ENCODE measurements around the gene GVQW3.
"Not testable (repeated sequence)": the region's sequence is repeated elsewhere in the genome, so short reads cannot be mapped to it uniquely, and the experiment has no call there.

GVQW3 gene

GRCh38 chr11:76391021-76391420 lies 9.9 kb downstream of the GVQW3 start:
- H3K27me3 ChIP-seq (ENCODE audit: control insufficient read depth, insufficient read depth, low read length): no peaks in the 10 kb centered on the region
- no peak overlapping the region for H3K27ac ChIP-seq (ENCODE audit: low read length)
- H3K36me3 ChIP-seq (ENCODE audit: control insufficient read depth, low read depth, low read length): no peaks in the 10 kb centered on the region
- H3K4me3 ChIP-seq (ENCODE audit: low read length): no peak overlapping the region
- no peaks in the 10 kb centered on the region for H3K9me3 ChIP-seq (ENCODE audit: control insufficient read depth, low read depth, low read length)
- H3K4me1 ChIP-seq (ENCODE audit: control insufficient read depth, low read depth, low read length): peaks cover 1% of the 10 kb centered on the region
- H3K9ac ChIP-seq (ENCODE audit: low read length): no peak overlapping the region

GRCh38 chr11:76391811-76392475 lies 10.8 kb downstream of the GVQW3 start:
- no peak overlapping the region for H3K27ac ChIP-seq (ENCODE audit: low read length)
- no peak overlapping the region for H3K9ac ChIP-seq (ENCODE audit: low read length)

GRCh38 chr11:76392870-76393269 lies 11.7 kb downstream of the GVQW3 start:
- no peaks in the 10 kb centered on the region for H3K36me3 ChIP-seq (ENCODE audit: control insufficient read depth, low read depth, low read length)
- no peaks in the 10 kb centered on the region for H3K27me3 ChIP-seq (ENCODE audit: control insufficient read depth, insufficient read depth, low read length)
- H3K27ac ChIP-seq (ENCODE audit: low read length): no peak overlapping the region
- H3K4me1 ChIP-seq (ENCODE audit: control insufficient read depth, low read depth, low read length): no peaks in the 10 kb centered on the region
- no peak overlapping the region for H3K9ac ChIP-seq (ENCODE audit: low read length)
- H3K4me3 ChIP-seq (ENCODE audit: low read length): no peak overlapping the region
- H3K9me3 ChIP-seq (ENCODE audit: control insufficient read depth, low read depth, low read length): no peaks in the 10 kb centered on the region

More at GRCh38 chr11:76391811-76392475, 10.8 kb downstream of the GVQW3 start:
- no peaks in the 10 kb centered on the region for H3K9me3 ChIP-seq (ENCODE audit: control insufficient read depth, low read depth, low read length)
- no peaks in the 10 kb centered on the region for H3K4me1 ChIP-seq (ENCODE audit: control insufficient read depth, low read depth, low read length)
- no peak overlapping the region for H3K4me3 ChIP-seq (ENCODE audit: low read length)
- no peaks in the 10 kb centered on the region for H3K36me3 ChIP-seq (ENCODE audit: control insufficient read depth, low read depth, low read length)
- H3K27me3 ChIP-seq (ENCODE audit: control insufficient read depth, insufficient read depth, low read length): no peaks in the 10 kb centered on the region

- Histone ChIP-seq H3K36me3 (ENCODE audit: control insufficient read depth, low read depth, low read length) (no peaks in the 10 kb centered on the region), H3K27ac (ENCODE audit: low read length) (no peak overlapping the region), H3K4me1 (ENCODE audit: control insufficient read depth, low read depth, low read length) (no peaks in the 10 kb centered on the region), H3K9me3 (ENCODE audit: control insufficient read depth, low read depth, low read length) (no peaks in the 10 kb centered on the region), H3K9ac (ENCODE audit: low read length) (no peak overlapping the region), H3K27me3 (ENCODE audit: control insufficient read depth, insufficient read depth, low read length) (no peaks in the 10 kb centered on the region), H3K4me3 (ENCODE audit: low read length) (no peak overlapping the region)
Measured at GRCh38 chr11:76394411-76394810, 13.3 kb downstream of the GVQW3 start.

- H3K36me3 ChIP-seq (ENCODE audit: control insufficient read depth, low read depth, low read length): no peaks in the 10 kb centered on the region
Measured at GRCh38 chr11:76395296-76395695, 14.2 kb downstream of the GVQW3 start.

GRCh38 chr11:76397383-76397782 lies 16.3 kb downstream of the GVQW3 start:
- Histone ChIP-seq H3K27ac (ENCODE audit: low read length) (no peak overlapping the region), H3K9me3 (ENCODE audit: control insufficient read depth, low read depth, low read length) (no peaks in the 10 kb centered on the region), H3K4me1 (ENCODE audit: control insufficient read depth, low read depth, low read length) (no peaks in the 10 kb centered on the region), H3K36me3 (ENCODE audit: control insufficient read depth, low read depth, low read length) (no peaks in the 10 kb centered on the region), H3K4me3 (ENCODE audit: low read length) (no peak overlapping the region), H3K9ac (ENCODE audit: low read length) (no peak overlapping the region), H3K27me3 (ENCODE audit: control insufficient read depth, insufficient read depth, low read length) (no peaks in the 10 kb centered on the region)

More at GRCh38 chr11:76395296-76395695, 14.2 kb downstream of the GVQW3 start:
- no peaks in the 10 kb centered on the region for H3K27me3 ChIP-seq (ENCODE audit: control insufficient read depth, insufficient read depth, low read length)
- H3K27ac ChIP-seq (ENCODE audit: low read length): no peak overlapping the region
- H3K9me3 ChIP-seq (ENCODE audit: control insufficient read depth, low read depth, low read length): no peaks in the 10 kb centered on the region
- no peak overlapping the region for H3K9ac ChIP-seq (ENCODE audit: low read length)
- H3K4me1 ChIP-seq (ENCODE audit: control insufficient read depth, low read depth, low read length): no peaks in the 10 kb centered on the region
- no peak overlapping the region for H3K4me3 ChIP-seq (ENCODE audit: low read length)

- H3K27me3 ChIP-seq (ENCODE audit: control insufficient read depth, insufficient read depth, low read length): no peaks in the 10 kb centered on the region
- no peak overlapping the region for H3K4me3 ChIP-seq (ENCODE audit: low read length)
- no peaks in the 10 kb centered on the region for H3K36me3 ChIP-seq (ENCODE audit: control insufficient read depth, low read depth, low read length)
- H3K9me3 ChIP-seq (ENCODE audit: control insufficient read depth, low read depth, low read length): no peaks in the 10 kb centered on the region
- no peak overlapping the region for H3K9ac ChIP-seq (ENCODE audit: low read length)
- no peaks in the 10 kb centered on the region for H3K4me1 ChIP-seq (ENCODE audit: control insufficient read depth, low read depth, low read length)
- no peak overlapping the region for H3K27ac ChIP-seq (ENCODE audit: low read length)
Measured at GRCh38 chr11:76400967-76401366, 19.8 kb downstream of the GVQW3 start.

- not testable (repeated sequence) for H3K9me3 ChIP-seq (ENCODE audit: control insufficient read depth, low read depth, low read length); H3K9ac ChIP-seq (ENCODE audit: low read length); H3K27me3 ChIP-seq (ENCODE audit: control insufficient read depth, insufficient read depth, low read length); H3K4me3 ChIP-seq (ENCODE audit: low read length); H3K4me1 ChIP-seq (ENCODE audit: control insufficient read depth, low read depth, low read length); H3K27ac ChIP-seq (ENCODE audit: low read length); H3K36me3 ChIP-seq (ENCODE audit: control insufficient read depth, low read depth, low read length)
Measured at GRCh38 chr11:76401484-76401883, 20.4 kb downstream of the GVQW3 start.

- Histone ChIP-seq H3K4me1 (ENCODE audit: control insufficient read depth, low read depth, low read length) (no peaks in the 10 kb centered on the region), H3K27me3 (ENCODE audit: control insufficient read depth, insufficient read depth, low read length) (no peaks in the 10 kb centered on the region), H3K36me3 (ENCODE audit: control insufficient read depth, low read depth, low read length) (no peaks in the 10 kb centered on the region), H3K4me3 (ENCODE audit: low read length) (no peak overlapping the region), H3K27ac (ENCODE audit: low read length) (no peak overlapping the region), H3K9me3 (ENCODE audit: control insufficient read depth, low read depth, low read length) (no peaks in the 10 kb centered on the region), H3K9ac (ENCODE audit: low read length) (no peak overlapping the region)
Measured at GRCh38 chr11:76406359-76406758, 25.2 kb downstream of the GVQW3 start.

- H3K9me3 ChIP-seq (ENCODE audit: control insufficient read depth, low read depth, low read length): no peaks in the 10 kb centered on the region
- H3K4me3 ChIP-seq (ENCODE audit: low read length): no peak overlapping the region
- H3K9ac ChIP-seq (ENCODE audit: low read length): no peak overlapping the region
- no peak overlapping the region for H3K27ac ChIP-seq (ENCODE audit: low read length)
- H3K27me3 ChIP-seq (ENCODE audit: control insufficient read depth, insufficient read depth, low read length): no peaks in the 10 kb centered on the region
- no peaks in the 10 kb centered on the region for H3K36me3 ChIP-seq (ENCODE audit: control insufficient read depth, low read depth, low read length)
- no peaks in the 10 kb centered on the region for H3K4me1 ChIP-seq (ENCODE audit: control insufficient read depth, low read depth, low read length)
Measured at GRCh38 chr11:76408171-76408965, 27.2 kb downstream of the GVQW3 start.

- no peaks in the 10 kb centered on the region for H3K36me3 ChIP-seq (ENCODE audit: control insufficient read depth, low read depth, low read length)
- H3K9ac ChIP-seq (ENCODE audit: low read length): no peak overlapping the region
- no peak overlapping the region for H3K4me3 ChIP-seq (ENCODE audit: low read length)
- H3K9me3 ChIP-seq (ENCODE audit: control insufficient read depth, low read depth, low read length): no peaks in the 10 kb centered on the region
- no peak overlapping the region for H3K27ac ChIP-seq (ENCODE audit: low read length)
- no peaks in the 10 kb centered on the region for H3K27me3 ChIP-seq (ENCODE audit: control insufficient read depth, insufficient read depth, low read length)
- no peaks in the 10 kb centered on the region for H3K4me1 ChIP-seq (ENCODE audit: control insufficient read depth, low read depth, low read length)
Measured at GRCh38 chr11:76410851-76411357, 29.8 kb downstream of the GVQW3 start.

GRCh38 chr11:76415073-76415472 lies 34.0 kb downstream of the GVQW3 start:
- H3K4me3 ChIP-seq (ENCODE audit: low read length): no peak overlapping the region
- H3K27ac ChIP-seq (ENCODE audit: low read length): no peak overlapping the region

More at GRCh38 chr11:76415073-76415472, 34.0 kb downstream of the GVQW3 start:
- no peaks in the 10 kb centered on the region for H3K36me3 ChIP-seq (ENCODE audit: control insufficient read depth, low read depth, low read length)
- H3K9ac ChIP-seq (ENCODE audit: low read length): no peak overlapping the region
- H3K4me1 ChIP-seq (ENCODE audit: control insufficient read depth, low read depth, low read length): no peaks in the 10 kb centered on the region
- H3K9me3 ChIP-seq (ENCODE audit: control insufficient read depth, low read depth, low read length): no peaks in the 10 kb centered on the region
- no peaks in the 10 kb centered on the region for H3K27me3 ChIP-seq (ENCODE audit: control insufficient read depth, insufficient read depth, low read length)
